Kidney epithelial cell (primary cell): ENCODE data around the gene STARD4. TPM values are rescaled to one million over a fixed set of nuclear protein-coding genes. Genes with fewer than 3 reads are reported as not detected.

Experiments used
- DNase-seq: peaks from one replicate; pipeline ENCODE4 v3.0.0-alpha.2; 2010; ENCODE audit warnings: low read depth
- H3K27me3 ChIP-seq: 2 replicates; pipeline ENCODE4 v1.6.0; 2011; ENCODE audit warnings: low read length; ENCODE audit not compliant: control insufficient read depth, insufficient read depth
- H3K36me3 ChIP-seq: 2 replicates; pipeline ENCODE4 v1.5.1; 2011; ENCODE audit warnings: low read length; ENCODE audit not compliant: control insufficient read depth, insufficient read depth
- H3K4me3 ChIP-seq: 2 replicates; pipeline ENCODE4 v1.5.1; 2011; ENCODE audit warnings: low read depth, mild to moderate bottlenecking, control low read depth, low read length
- CTCF ChIP-seq: IDR thresholded peaks from 2 replicates; pipeline ENCODE4 v1.5.1; 2011; ENCODE audit warnings: mild to moderate bottlenecking, moderate library complexity, low read length, control low read depth, inconsistent platforms; ENCODE audit not compliant: insufficient read depth, poor library complexity, severe bottlenecking
- total RNA-seq: library from RNA; depleted of rRNA; stranded (reverse); fragments of >200 nt; gene quantifications from 2 replicates; pipeline ENCODE4 v1.2.3, GENCODE V29; 2015

The STARD4 gene
- total RNA-seq, 1 donor from 2014 or later: 56.1 TPM

DNA sequence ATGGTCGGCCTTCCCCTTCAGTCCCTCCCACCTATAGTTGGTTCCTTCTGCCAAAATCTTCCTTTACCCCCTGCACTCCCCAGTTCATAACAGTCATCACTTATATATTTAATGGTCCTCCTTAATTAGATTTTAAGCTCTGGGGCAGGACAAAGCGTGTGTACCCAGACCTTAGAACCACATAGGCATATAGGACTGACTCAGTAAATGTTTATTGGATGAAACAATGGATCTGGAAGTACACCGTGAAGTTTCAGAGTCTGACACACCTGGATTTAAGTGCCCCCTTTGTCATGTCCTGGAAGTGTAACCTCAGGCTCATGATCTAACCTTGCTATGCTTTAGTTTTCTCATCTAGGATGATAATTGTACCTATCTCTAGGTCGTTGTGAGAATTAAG is 32.0 kb downstream of the STARD4 start:
- Histone ChIP-seq H3K4me3 (no peak overlapping the region), H3K36me3 (no peaks in the 10 kb centered on the region), H3K27me3 (no peaks in the 10 kb centered on the region)
- no peak for DNase-seq
- TF ChIP-seq CTCF: no peak

DNA sequence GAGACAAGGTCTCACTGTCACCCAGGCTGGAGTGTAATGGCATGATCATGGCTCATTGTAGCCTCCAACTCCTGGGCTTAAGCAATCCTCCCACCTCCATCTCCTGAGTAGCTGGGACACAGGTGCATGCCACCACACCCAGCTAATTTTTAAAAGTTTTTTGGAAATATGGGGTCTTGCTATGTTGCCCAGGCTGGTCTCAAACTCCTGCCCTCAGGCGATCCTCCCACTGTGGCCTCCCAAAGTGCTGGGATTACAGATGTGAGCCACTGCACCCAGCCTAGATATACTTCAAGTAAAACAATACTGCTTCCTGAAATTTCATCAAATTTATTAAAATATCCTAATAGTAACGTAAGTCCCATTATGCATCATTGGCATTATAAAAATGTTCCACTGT is 33.4 kb downstream of the STARD4 start:
- no peaks in the 10 kb centered on the region for H3K36me3 ChIP-seq
- H3K4me3 ChIP-seq: no peak overlapping the region
- no peak for DNase-seq
- TF ChIP-seq CTCF: no peak
- H3K27me3 ChIP-seq: no peaks in the 10 kb centered on the region

- Histone ChIP-seq H3K4me3 (no peak overlapping the region), H3K36me3 (no peaks in the 10 kb centered on the region), H3K27me3 (no peaks in the 10 kb centered on the region)
- TF ChIP-seq CTCF: no peak
- no peak for DNase-seq
Observed at GRCh38 chr5:111478266-111478665, 34.1 kb downstream of the STARD4 start.

- no peak for TF ChIP-seq CTCF
- no peak for DNase-seq
- no peaks in the 10 kb centered on the region for H3K27me3 ChIP-seq
- no peaks in the 10 kb centered on the region for H3K36me3 ChIP-seq
- H3K4me3 ChIP-seq: no peak overlapping the region
Observed at GRCh38 chr5:111472579-111472978, 39.8 kb downstream of the STARD4 start.

GRCh38 chr5:111472096-111472495 is 40.2 kb downstream of the STARD4 start:
- TF ChIP-seq CTCF: no peak
- no peaks in the 10 kb centered on the region for H3K36me3 ChIP-seq
- H3K27me3 ChIP-seq: no peaks in the 10 kb centered on the region
- DNase-seq: no peak
- no peak overlapping the region for H3K4me3 ChIP-seq

DNA sequence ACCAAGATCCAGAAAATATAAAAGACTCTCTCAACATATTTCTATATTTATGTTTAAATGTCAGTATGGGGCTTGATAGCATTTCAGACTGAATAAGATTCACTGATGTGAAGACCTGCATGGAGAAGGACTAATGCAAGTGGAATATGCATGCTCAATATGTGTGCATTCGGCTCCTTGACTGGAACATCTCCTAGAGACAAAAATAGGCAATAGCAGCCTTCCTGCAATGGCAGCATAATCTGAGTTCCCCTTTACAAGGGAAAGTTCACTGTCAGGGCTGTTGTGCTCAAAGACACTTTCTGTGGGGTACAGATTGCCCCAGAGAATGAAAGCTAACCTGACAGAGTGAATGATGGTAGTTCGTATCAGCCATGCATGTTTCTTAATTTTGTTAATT is 42.4 kb downstream of the STARD4 start:
- Histone ChIP-seq H3K27me3 (no peaks in the 10 kb centered on the region), H3K36me3 (no peaks in the 10 kb centered on the region), H3K4me3 (no peak overlapping the region)
- no peak for TF ChIP-seq CTCF
- no peak for DNase-seq
